ENCODE results near the gene MPRIP. TPM values are rescaled to one million over a fixed set of nuclear protein-coding genes. Genes with fewer than 3 reads are reported as not detected.
A peak's percentile ranks its signal among the peaks of the same experiment; 100 is the strongest.

Gene MPRIP
- polyA plus RNA-seq, 1 donor from 2014 or later: 47.3 TPM

DNA sequence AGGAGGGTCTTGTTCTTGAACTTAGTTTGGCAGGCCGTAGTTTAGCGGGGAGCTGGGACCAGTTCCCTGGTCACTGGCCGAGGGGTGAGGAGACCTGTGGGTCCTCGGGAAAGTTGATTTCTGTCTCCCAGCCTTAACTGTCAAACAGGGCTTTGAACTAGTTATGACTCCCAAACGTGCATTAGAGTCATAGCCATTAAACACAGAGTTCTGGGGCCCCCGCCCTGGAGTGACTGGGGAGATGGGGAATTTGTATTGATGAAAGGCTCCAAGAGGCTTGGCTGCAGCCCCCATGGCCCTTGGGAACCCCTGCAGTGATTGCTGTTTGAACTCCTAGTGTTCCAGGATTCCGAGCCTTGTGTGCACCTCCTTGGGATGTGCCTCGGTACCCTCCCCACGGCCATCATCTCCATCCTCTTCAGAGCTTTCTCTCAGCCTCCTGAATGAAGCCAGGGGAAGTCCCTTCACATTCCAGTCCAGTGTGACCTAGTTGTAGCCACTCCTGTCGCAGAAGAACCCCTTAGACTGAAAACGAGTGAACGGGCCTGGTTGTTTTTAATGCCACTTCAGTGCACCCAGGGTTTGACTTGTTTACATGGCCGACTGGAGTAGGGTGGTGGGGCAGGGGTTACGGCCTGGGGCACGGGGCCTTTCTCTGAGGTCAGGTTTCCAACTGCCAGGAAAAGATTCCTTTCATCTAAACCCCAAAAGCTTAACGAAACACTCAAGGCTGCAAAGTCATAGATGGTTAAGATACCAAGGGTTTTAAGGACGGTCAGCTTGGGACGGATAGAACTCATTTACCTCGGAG is 1.4 kb downstream of the MPRIP start:
- no peaks in the 10 kb centered on the region for H3K27me3 ChIP-seq (ENCODE audit: insufficient read depth, low read depth, low read length)
- H3K9me3 ChIP-seq (ENCODE audit: low read length): no peaks in the 10 kb centered on the region
- H3K9ac ChIP-seq (ENCODE audit: low read length): peak overlapping the region; percentile 83
- no peaks in the 10 kb centered on the region for H3K9me2 ChIP-seq (ENCODE audit: insufficient read depth, low read length)
- H3K4me3 ChIP-seq (ENCODE audit: low read length): peak overlapping the region; percentile 98
- H2AFZ ChIP-seq (ENCODE audit: low read depth, low read length): no peak overlapping the region
- peaks cover 16% of the 10 kb centered on the region for H4K20me1 ChIP-seq (ENCODE audit: insufficient read depth)
- peaks cover 57% of the 10 kb centered on the region for H3K79me2 ChIP-seq (replicated peaks; ENCODE audit: insufficient read depth, low read length)
- H3K27ac ChIP-seq (ENCODE audit: low read length): peak overlapping the region; percentile 81
- H3K36me3 ChIP-seq (ENCODE audit: insufficient read depth, low read length): no peaks in the 10 kb centered on the region
- H3F3A ChIP-seq (ENCODE audit: insufficient read depth, low read length, poor library complexity, severe bottlenecking): no peaks in the 10 kb centered on the region
- peak overlapping the region; percentile 96 for H3K4me2 ChIP-seq (ENCODE audit: low read length)
- TF ChIP-seq EZH2 (IDR thresholded peaks at IDR 0.05; ENCODE audit: borderline replicate concordance, insufficient read depth, low read length, poor library complexity, severe bottlenecking) (no peak), MXI1 (conservative IDR thresholded peaks at IDR 0.05; ENCODE audit: poor library complexity, severe bottlenecking) (peak; percentile 1)

DNA sequence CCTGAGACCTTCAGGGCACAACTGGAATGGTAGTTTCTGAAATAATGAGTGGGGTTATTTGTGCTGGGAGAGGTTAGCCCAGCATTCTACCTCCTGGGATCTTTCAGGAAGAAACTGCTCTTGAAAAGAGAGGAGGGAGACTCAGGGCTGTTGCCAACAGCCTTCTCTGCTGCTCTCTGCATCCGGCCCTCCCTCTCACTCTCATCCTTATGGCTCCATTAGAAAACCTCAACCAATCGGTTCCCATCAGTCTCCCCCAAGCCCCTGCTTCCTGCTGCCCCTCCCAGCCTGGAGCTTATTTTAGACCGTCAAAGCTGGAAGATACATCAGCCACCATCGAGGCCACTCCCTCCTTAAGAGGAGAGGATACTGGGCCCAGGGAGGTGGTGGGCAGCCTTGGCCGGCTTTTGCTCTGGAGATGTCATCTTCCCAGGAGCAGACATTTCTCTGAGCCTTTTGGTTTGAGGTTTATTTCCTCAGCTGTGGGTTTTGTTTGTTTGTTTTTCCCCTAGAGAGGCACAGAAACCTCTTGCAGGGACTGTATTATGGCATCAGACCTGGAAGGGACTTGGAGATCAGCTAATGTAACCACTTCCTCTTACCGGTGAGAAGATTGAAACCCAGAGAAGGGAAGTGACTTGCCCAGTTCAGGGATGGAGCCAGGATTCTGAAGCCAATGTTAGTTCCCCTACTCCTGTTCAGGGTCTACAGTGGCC is 2.7 kb downstream of the MPRIP start:
- Histone ChIP-seq H3K9me2 (ENCODE audit: insufficient read depth, low read length) (no peaks in the 10 kb centered on the region), H3K4me2 (ENCODE audit: low read length) (peak overlapping the region; percentile 96), H3K79me2 (replicated peaks; ENCODE audit: insufficient read depth, low read length) (peaks cover 69% of the 10 kb centered on the region), H3F3A (ENCODE audit: insufficient read depth, low read length, poor library complexity, severe bottlenecking) (no peaks in the 10 kb centered on the region), H3K4me3 (ENCODE audit: low read length) (peak overlapping the region; percentile 98), H3K36me3 (ENCODE audit: insufficient read depth, low read length) (no peaks in the 10 kb centered on the region), H4K20me1 (ENCODE audit: insufficient read depth) (peaks cover 16% of the 10 kb centered on the region), H3K9ac (ENCODE audit: low read length) (peak overlapping the region; percentile 36), H3K27me3 (ENCODE audit: insufficient read depth, low read depth, low read length) (no peaks in the 10 kb centered on the region), H3K27ac (ENCODE audit: low read length) (peak overlapping the region; percentile 41), H2AFZ (ENCODE audit: low read depth, low read length) (no peak overlapping the region), H3K9me3 (ENCODE audit: low read length) (no peaks in the 10 kb centered on the region)
- TF ChIP-seq POLR2AphosphoS5 (IDR thresholded peaks at IDR 0.05): no peak
- TF ChIP-seq EP300 (conservative IDR thresholded peaks at IDR 0.05; ENCODE audit: poor library complexity, severe bottlenecking): no peak
- TF ChIP-seq TAF1 (IDR thresholded peaks at IDR 0.05; ENCODE audit: low read depth): no peak
- TF ChIP-seq, protein P1, sequence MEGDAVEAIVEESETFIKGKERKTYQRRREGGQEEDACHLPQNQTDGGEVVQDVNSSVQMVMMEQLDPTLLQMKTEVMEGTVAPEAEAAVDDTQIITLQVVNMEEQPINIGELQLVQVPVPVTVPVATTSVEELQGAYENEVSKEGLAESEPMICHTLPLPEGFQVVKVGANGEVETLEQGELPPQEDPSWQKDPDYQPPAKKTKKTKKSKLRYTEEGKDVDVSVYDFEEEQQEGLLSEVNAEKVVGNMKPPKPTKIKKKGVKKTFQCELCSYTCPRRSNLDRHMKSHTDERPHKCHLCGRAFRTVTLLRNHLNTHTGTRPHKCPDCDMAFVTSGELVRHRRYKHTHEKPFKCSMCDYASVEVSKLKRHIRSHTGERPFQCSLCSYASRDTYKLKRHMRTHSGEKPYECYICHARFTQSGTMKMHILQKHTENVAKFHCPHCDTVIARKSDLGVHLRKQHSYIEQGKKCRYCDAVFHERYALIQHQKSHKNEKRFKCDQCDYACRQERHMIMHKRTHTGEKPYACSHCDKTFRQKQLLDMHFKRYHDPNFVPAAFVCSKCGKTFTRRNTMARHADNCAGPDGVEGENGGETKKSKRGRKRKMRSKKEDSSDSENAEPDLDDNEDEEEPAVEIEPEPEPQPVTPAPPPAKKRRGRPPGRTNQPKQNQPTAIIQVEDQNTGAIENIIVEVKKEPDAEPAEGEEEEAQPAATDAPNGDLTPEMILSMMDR (IDR thresholded peaks at IDR 0.05; ENCODE audit: poor library complexity, severe bottlenecking): no peak
- TF ChIP-seq MXI1 (conservative IDR thresholded peaks at IDR 0.05; ENCODE audit: poor library complexity, severe bottlenecking): no peak
- TF ChIP-seq, protein P2, sequence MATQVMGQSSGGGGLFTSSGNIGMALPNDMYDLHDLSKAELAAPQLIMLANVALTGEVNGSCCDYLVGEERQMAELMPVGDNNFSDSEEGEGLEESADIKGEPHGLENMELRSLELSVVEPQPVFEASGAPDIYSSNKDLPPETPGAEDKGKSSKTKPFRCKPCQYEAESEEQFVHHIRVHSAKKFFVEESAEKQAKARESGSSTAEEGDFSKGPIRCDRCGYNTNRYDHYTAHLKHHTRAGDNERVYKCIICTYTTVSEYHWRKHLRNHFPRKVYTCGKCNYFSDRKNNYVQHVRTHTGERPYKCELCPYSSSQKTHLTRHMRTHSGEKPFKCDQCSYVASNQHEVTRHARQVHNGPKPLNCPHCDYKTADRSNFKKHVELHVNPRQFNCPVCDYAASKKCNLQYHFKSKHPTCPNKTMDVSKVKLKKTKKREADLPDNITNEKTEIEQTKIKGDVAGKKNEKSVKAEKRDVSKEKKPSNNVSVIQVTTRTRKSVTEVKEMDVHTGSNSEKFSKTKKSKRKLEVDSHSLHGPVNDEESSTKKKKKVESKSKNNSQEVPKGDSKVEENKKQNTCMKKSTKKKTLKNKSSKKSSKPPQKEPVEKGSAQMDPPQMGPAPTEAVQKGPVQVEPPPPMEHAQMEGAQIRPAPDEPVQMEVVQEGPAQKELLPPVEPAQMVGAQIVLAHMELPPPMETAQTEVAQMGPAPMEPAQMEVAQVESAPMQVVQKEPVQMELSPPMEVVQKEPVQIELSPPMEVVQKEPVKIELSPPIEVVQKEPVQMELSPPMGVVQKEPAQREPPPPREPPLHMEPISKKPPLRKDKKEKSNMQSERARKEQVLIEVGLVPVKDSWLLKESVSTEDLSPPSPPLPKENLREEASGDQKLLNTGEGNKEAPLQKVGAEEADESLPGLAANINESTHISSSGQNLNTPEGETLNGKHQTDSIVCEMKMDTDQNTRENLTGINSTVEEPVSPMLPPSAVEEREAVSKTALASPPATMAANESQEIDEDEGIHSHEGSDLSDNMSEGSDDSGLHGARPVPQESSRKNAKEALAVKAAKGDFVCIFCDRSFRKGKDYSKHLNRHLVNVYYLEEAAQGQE (IDR thresholded peaks at IDR 0.05; ENCODE audit: borderline replicate concordance): no peak
- TF ChIP-seq RAD21 (conservative IDR thresholded peaks at IDR 0.05): no peak
- no peak for TF ChIP-seq EZH2 (IDR thresholded peaks at IDR 0.05; ENCODE audit: borderline replicate concordance, insufficient read depth, low read length, poor library complexity, severe bottlenecking)
- no peak for TF ChIP-seq SMC3 (conservative IDR thresholded peaks at IDR 0.05; ENCODE audit: poor library complexity)
